ENCODE measurements around the gene PUM2.

The PUM2 gene

GRCh38 chr2:20215183-20216040 is 135.2 kb downstream of the PUM2 start:
- Histone ChIP-seq H3K27ac (ENCODE audit: insufficient read depth in 1 of 2, low read depth in 1 of 2, low read length in 2 of 2, poor library complexity in 1 of 2, severe bottlenecking in 2 of 2) (no peak overlapping the region), H3K4me3 (ENCODE audit: control insufficient read depth in 1 of 7, extremely low read depth in 1 of 7, insufficient read depth in 4 of 7, low read depth in 2 of 7, low read length in 6 of 7) (no peak overlapping the region), H3K9me3 (ENCODE audit: control extremely low read depth in 1 of 5, control insufficient read depth in 4 of 5, insufficient read depth in 2 of 5, low read depth in 1 of 5, low read length in 4 of 5) (no peaks in the 10 kb centered on the region), H3K36me3 (ENCODE audit: control insufficient read depth in 4 of 4, insufficient read depth in 4 of 4, low read length in 3 of 4) (no peaks in the 10 kb centered on the region), H3K27me3 (replicated peaks in 2 of 5; ENCODE audit: control insufficient read depth in 4 of 5, insufficient read depth in 5 of 5, low read length in 4 of 5) (peaks cover 0 to 3% (median 0%) of the 10 kb centered on the region in 5 experiments), H3K4me1 (ENCODE audit: control extremely low read depth in 1 of 4, control insufficient read depth in 4 of 4, insufficient read depth in 4 of 4, low read length in 3 of 4) (peaks cover 0 to 8% (median 6%) of the 10 kb centered on the region in 4 experiments)
- no peak for DNase-seq
- ChIA-PET CTCF (interaction anchor here (2.2 kb wide), 1 partner anchor 10 kb away, joined by 5 read pairs; no protein-coding TSS in a partner anchor), POLR2A (no interaction called here)
- WGBS (ENCODE audit: insufficient coverage): 96% methylated on average over 13 of the region's 13 CpGs

- peaks cover 0 to 2% (median 0%) of the 10 kb centered on the region in 5 experiments for H3K27me3 ChIP-seq (replicated peaks in 2 of 5; ENCODE audit: control insufficient read depth in 4 of 5, insufficient read depth in 5 of 5, low read length in 4 of 5)
- 100% methylated on average over 1 of the region's 2 CpGs for WGBS (ENCODE audit: insufficient coverage)
- POLR2A ChIA-PET: no interaction called here
- no peak overlapping the region for H3K4me3 ChIP-seq (ENCODE audit: control insufficient read depth in 1 of 7, extremely low read depth in 1 of 7, insufficient read depth in 4 of 7, low read depth in 2 of 7, low read length in 6 of 7)
- H3K27ac ChIP-seq (ENCODE audit: insufficient read depth in 1 of 2, low read depth in 1 of 2, low read length in 2 of 2, poor library complexity in 1 of 2, severe bottlenecking in 2 of 2): no peak overlapping the region
- CTCF ChIA-PET: interaction anchor here (2.2 kb wide), 1 partner anchor 11 kb away, joined by 5 read pairs; no protein-coding TSS in a partner anchor
- H3K4me1 ChIP-seq (ENCODE audit: control extremely low read depth in 1 of 4, control insufficient read depth in 4 of 4, insufficient read depth in 4 of 4, low read length in 3 of 4): peaks cover 0 to 11% (median 8%) of the 10 kb centered on the region in 4 experiments
- no peaks in the 10 kb centered on the region for H3K36me3 ChIP-seq (ENCODE audit: control insufficient read depth in 4 of 4, insufficient read depth in 4 of 4, low read length in 3 of 4)
- no peaks in the 10 kb centered on the region for H3K9me3 ChIP-seq (ENCODE audit: control extremely low read depth in 1 of 5, control insufficient read depth in 4 of 5, insufficient read depth in 2 of 5, low read depth in 1 of 5, low read length in 4 of 5)
- DNase-seq: no peak
Measured at GRCh38 chr2:20214566-20215182, 136.0 kb downstream of the PUM2 start.

- no peak for DNase-seq
- H3K27ac ChIP-seq (ENCODE audit: insufficient read depth in 1 of 2, low read depth in 1 of 2, low read length in 2 of 2, poor library complexity in 1 of 2, severe bottlenecking in 2 of 2): no peak overlapping the region
- no peak overlapping the region for H3K4me3 ChIP-seq (ENCODE audit: control insufficient read depth in 1 of 7, extremely low read depth in 1 of 7, insufficient read depth in 4 of 7, low read depth in 2 of 7, low read length in 6 of 7)
- WGBS (ENCODE audit: insufficient coverage): 78% methylated on average over 5 of the region's 9 CpGs
- H3K27me3 ChIP-seq (replicated peaks in 2 of 5; ENCODE audit: control insufficient read depth in 4 of 5, insufficient read depth in 5 of 5, low read length in 4 of 5): peaks cover 0 to 2% (median 0%) of the 10 kb centered on the region in 5 experiments
- ChIA-PET POLR2A (no interaction called here), CTCF (interaction anchor here (1.1 to 2.2 kb wide), 3 partner anchors 12 to 119 kb away, joined by 3 to 5 read pairs (median 4); no protein-coding TSS in a partner anchor)
- no peaks in the 10 kb centered on the region for H3K9me3 ChIP-seq (ENCODE audit: control extremely low read depth in 1 of 5, control insufficient read depth in 4 of 5, insufficient read depth in 2 of 5, low read depth in 1 of 5, low read length in 4 of 5)
- H3K36me3 ChIP-seq (ENCODE audit: control insufficient read depth in 4 of 4, insufficient read depth in 4 of 4, low read length in 3 of 4): no peaks in the 10 kb centered on the region
- peaks cover 0 to 11% (median 8%) of the 10 kb centered on the region in 4 experiments for H3K4me1 ChIP-seq (ENCODE audit: control extremely low read depth in 1 of 4, control insufficient read depth in 4 of 4, insufficient read depth in 4 of 4, low read length in 3 of 4)
Measured at GRCh38 chr2:20213651-20214565, 136.7 kb downstream of the PUM2 start.

- no peaks in the 10 kb centered on the region for H3K36me3 ChIP-seq (ENCODE audit: control insufficient read depth in 4 of 4, insufficient read depth in 4 of 4, low read length in 3 of 4)
- ChIA-PET POLR2A (no interaction called here), CTCF (interaction anchor here (0.8 to 2.2 kb wide), 4 partner anchors 13 to 118 kb away, joined by 3 to 5 read pairs (median 4); no protein-coding TSS in a partner anchor)
- H3K9me3 ChIP-seq (ENCODE audit: control extremely low read depth in 1 of 5, control insufficient read depth in 4 of 5, insufficient read depth in 2 of 5, low read depth in 1 of 5, low read length in 4 of 5): no peaks in the 10 kb centered on the region
- no peak overlapping the region for H3K4me3 ChIP-seq (ENCODE audit: control insufficient read depth in 1 of 7, extremely low read depth in 1 of 7, insufficient read depth in 4 of 7, low read depth in 2 of 7, low read length in 6 of 7)
- H3K27me3 ChIP-seq (replicated peaks in 2 of 5; ENCODE audit: control insufficient read depth in 4 of 5, insufficient read depth in 5 of 5, low read length in 4 of 5): peaks cover 0 to 2% (median 0%) of the 10 kb centered on the region in 5 experiments
- no peak for DNase-seq
- 96% methylated on average over 10 of the region's 16 CpGs for WGBS (ENCODE audit: insufficient coverage)
- H3K4me1 ChIP-seq (ENCODE audit: control extremely low read depth in 1 of 4, control insufficient read depth in 4 of 4, insufficient read depth in 4 of 4, low read length in 3 of 4): peaks cover 0 to 11% (median 8%) of the 10 kb centered on the region in 4 experiments
- no peak overlapping the region for H3K27ac ChIP-seq (ENCODE audit: insufficient read depth in 1 of 2, low read depth in 1 of 2, low read length in 2 of 2, poor library complexity in 1 of 2, severe bottlenecking in 2 of 2)
Measured at GRCh38 chr2:20212871-20213503, 137.7 kb downstream of the PUM2 start.

GRCh38 chr2:20212459-20212870 is 138.2 kb downstream of the PUM2 start:
- Histone ChIP-seq H3K4me1 (ENCODE audit: control extremely low read depth in 1 of 4, control insufficient read depth in 4 of 4, insufficient read depth in 4 of 4, low read length in 3 of 4) (peaks cover 0 to 11% (median 8%) of the 10 kb centered on the region in 4 experiments), H3K36me3 (ENCODE audit: control insufficient read depth in 4 of 4, insufficient read depth in 4 of 4, low read length in 3 of 4) (no peaks in the 10 kb centered on the region), H3K27me3 (replicated peaks in 2 of 5; ENCODE audit: control insufficient read depth in 4 of 5, insufficient read depth in 5 of 5, low read length in 4 of 5) (peaks cover 0 to 2% (median 0%) of the 10 kb centered on the region in 5 experiments), H3K27ac (ENCODE audit: insufficient read depth in 1 of 2, low read depth in 1 of 2, low read length in 2 of 2, poor library complexity in 1 of 2, severe bottlenecking in 2 of 2) (no peak overlapping the region), H3K4me3 (ENCODE audit: control insufficient read depth in 1 of 7, extremely low read depth in 1 of 7, insufficient read depth in 4 of 7, low read depth in 2 of 7, low read length in 6 of 7) (no peak overlapping the region), H3K9me3 (ENCODE audit: control extremely low read depth in 1 of 5, control insufficient read depth in 4 of 5, insufficient read depth in 2 of 5, low read depth in 1 of 5, low read length in 4 of 5) (no peaks in the 10 kb centered on the region)
- POLR2A ChIA-PET: no interaction called here
- CTCF ChIA-PET: interaction anchor here (0.8 to 1.6 kb wide), 3 partner anchors 27 to 117 kb away, joined by 3 to 4 read pairs (median 4); no protein-coding TSS in a partner anchor
- DNase-seq: peak in 2 of 3 donors; percentile 33 to 48
- 72% methylated on average over 7 of the region's 11 CpGs for WGBS (ENCODE audit: insufficient coverage)

- no peaks in the 10 kb centered on the region for H3K36me3 ChIP-seq (ENCODE audit: control insufficient read depth in 4 of 4, insufficient read depth in 4 of 4, low read length in 3 of 4)
- WGBS (ENCODE audit: insufficient coverage): 88% methylated on average over 14 of the region's 14 CpGs
- H3K27ac ChIP-seq (ENCODE audit: insufficient read depth in 1 of 2, low read depth in 1 of 2, low read length in 2 of 2, poor library complexity in 1 of 2, severe bottlenecking in 2 of 2): no peak overlapping the region
- DNase-seq: no peak
- H3K9me3 ChIP-seq (ENCODE audit: control extremely low read depth in 1 of 5, control insufficient read depth in 4 of 5, insufficient read depth in 2 of 5, low read depth in 1 of 5, low read length in 4 of 5): no peaks in the 10 kb centered on the region
- no peak overlapping the region for H3K4me3 ChIP-seq (ENCODE audit: control insufficient read depth in 1 of 7, extremely low read depth in 1 of 7, insufficient read depth in 4 of 7, low read depth in 2 of 7, low read length in 6 of 7)
- POLR2A ChIA-PET: no interaction called here
- H3K4me1 ChIP-seq (ENCODE audit: control extremely low read depth in 1 of 4, control insufficient read depth in 4 of 4, insufficient read depth in 4 of 4, low read length in 3 of 4): peaks cover 0 to 13% (median 10%) of the 10 kb centered on the region in 4 experiments
- peaks cover 0 to 2% (median 0%) of the 10 kb centered on the region in 5 experiments for H3K27me3 ChIP-seq (replicated peaks in 2 of 5; ENCODE audit: control insufficient read depth in 4 of 5, insufficient read depth in 5 of 5, low read length in 4 of 5)
- CTCF ChIA-PET: interaction anchor here (1.6 kb wide), 1 partner anchor 14 kb away, joined by 9 read pairs; the partner anchor contains the start of gene SDC1
Measured at GRCh38 chr2:20211860-20212458, 138.7 kb downstream of the PUM2 start.
